Measurements from ENCODE around the gene FAT1.

The FAT1 gene

GRCh38 chr4:186651624-186652023, 72.0 kb downstream of the FAT1 start:
- TF ChIP-seq CTCF (IDR thresholded peaks at IDR 0.05; ENCODE audit: low read depth, low read length) = no peak
- DNase-seq (ENCODE audit: extremely low read depth, low read depth) = no peak

- no peak for TF ChIP-seq CTCF (IDR thresholded peaks at IDR 0.05; ENCODE audit: low read depth, low read length)
- DNase-seq (ENCODE audit: extremely low read depth, low read depth) = no peak
Measured at GRCh38 chr4:186651181-186651603, 72.5 kb downstream of the FAT1 start.

- DNase-seq (ENCODE audit: extremely low read depth, low read depth) = no peak
- TF ChIP-seq CTCF (IDR thresholded peaks at IDR 0.05; ENCODE audit: low read depth, low read length) = no peak
Measured at GRCh38 chr4:186650401-186651180, 73.1 kb downstream of the FAT1 start.

- no peak for DNase-seq (ENCODE audit: extremely low read depth, low read depth)
- no peak for TF ChIP-seq CTCF (IDR thresholded peaks at IDR 0.05; ENCODE audit: low read depth, low read length)
Measured at GRCh38 chr4:186647821-186648220, 75.8 kb downstream of the FAT1 start.

- TF ChIP-seq CTCF (IDR thresholded peaks at IDR 0.05; ENCODE audit: low read depth, low read length) = no peak
- DNase-seq (ENCODE audit: extremely low read depth, low read depth) = no peak
Measured at GRCh38 chr4:186644737-186645261, 78.9 kb downstream of the FAT1 start.

GRCh38 chr4:186644311-186644638, 79.4 kb downstream of the FAT1 start:
- no peak for TF ChIP-seq CTCF (IDR thresholded peaks at IDR 0.05; ENCODE audit: low read depth, low read length)
- no peak for DNase-seq (ENCODE audit: extremely low read depth, low read depth)

GRCh38 chr4:186643501-186644310, 80.0 kb downstream of the FAT1 start:
- no peak for TF ChIP-seq CTCF (IDR thresholded peaks at IDR 0.05; ENCODE audit: low read depth, low read length)
- DNase-seq (ENCODE audit: extremely low read depth, low read depth) = no peak
